Fibroblast of lung (primary cell): Measurements from ENCODE around the gene ATP6V0A1. TPM values are rescaled to one million over a fixed set of nuclear protein-coding genes. Genes with fewer than 3 reads are reported as not detected.

Experiments used
- DNase-seq, 2 donors: peaks; one replicate each; pipeline versions ENCODE4 v3.0.0 to v3.0.0-alpha.2; 2010; ENCODE audit warnings: low read depth in 2 of 2
- H2AFZ ChIP-seq: 2 replicates; pipeline ENCODE4 v1.5.1; 2012; ENCODE audit warnings: low read length, control low read depth, inconsistent platforms
- H3K27ac ChIP-seq: 2 replicates; pipeline ENCODE4 v1.5.1; 2011; ENCODE audit warnings: low read length, control low read depth; ENCODE audit not compliant: insufficient read depth
- H3K27me3 ChIP-seq: 2 replicates; pipeline ENCODE4 v1.5.1; 2011; ENCODE audit warnings: mild to moderate bottlenecking, low read length; ENCODE audit not compliant: control insufficient read depth, insufficient read depth
- H3K36me3 ChIP-seq: 2 replicates; pipeline ENCODE4 v1.5.1; 2011; ENCODE audit warnings: low read length; ENCODE audit not compliant: control insufficient read depth, insufficient read depth
- H3K4me1 ChIP-seq: 2 replicates; pipeline ENCODE4 v1.5.1; 2011; ENCODE audit warnings: low read length; ENCODE audit not compliant: control insufficient read depth, insufficient read depth; ENCODE audit errors: extremely low read depth
- H3K4me2 ChIP-seq: 2 replicates; pipeline ENCODE4 v1.5.1; 2011; ENCODE audit warnings: low read length, control low read depth; ENCODE audit not compliant: insufficient read depth; ENCODE audit errors: extremely low read depth
- H3K4me3 ChIP-seq, 4 experiments: fragments of 200-600 bp in 1 of 4; sonication (generic) in 1 of 4; replicated peaks in 1 of 4; 2 replicates each; pipeline ENCODE4 v1.5.1; 2011 to 2016; ENCODE audit warnings: low read length in 4 of 4, low read depth in 3 of 4, mild to moderate bottlenecking in 3 of 4, control low read depth in 2 of 4, inconsistent platforms in 1 of 4, mixed read lengths in 1 of 4; ENCODE audit not compliant: insufficient read depth in 1 of 4; ENCODE audit errors: control extremely low read depth in 1 of 4
- H3K79me2 ChIP-seq: 2 replicates; pipeline ENCODE4 v1.5.1; 2012; ENCODE audit warnings: mild to moderate bottlenecking, low read length, inconsistent platforms; ENCODE audit not compliant: control insufficient read depth, insufficient read depth
- H3K9ac ChIP-seq: 2 replicates; pipeline ENCODE4 v1.5.1; 2011; ENCODE audit warnings: mild to moderate bottlenecking, low read length, control low read depth; ENCODE audit not compliant: insufficient read depth
- H3K9me3 ChIP-seq: 2 replicates; pipeline ENCODE4 v1.5.1; 2012; ENCODE audit warnings: low read depth, low read length; ENCODE audit not compliant: control insufficient read depth, insufficient read depth
- H4K20me1 ChIP-seq: 2 replicates; pipeline ENCODE4 v1.5.1; 2011; ENCODE audit warnings: low read length; ENCODE audit not compliant: control insufficient read depth, insufficient read depth; ENCODE audit errors: extremely low read depth
- CTCF ChIP-seq, 2 donors: IDR thresholded peaks in 1 of 2; conservative IDR thresholded peaks in 1 of 2; 1 replicate in 1 of 2; 2 replicates in 1 of 2; pipeline ENCODE4 v1.5.1; 2011 to 2012; ENCODE audit warnings: low read length in 2 of 2, control low read depth in 1 of 2, inconsistent platforms in 1 of 2, low read depth in 1 of 2, mild to moderate bottlenecking in 1 of 2
- EZH2 ChIP-seq: IDR thresholded peaks from 2 replicates; pipeline ENCODE4 v1.5.1; 2012; ENCODE audit warnings: low read length, control low read depth, mild to moderate bottlenecking; ENCODE audit errors: missing control alignments
- polyA plus RNA-seq, 2 donors: library from polyadenylated mRNA; depleted of rRNA in 1 of 2; stranded (reverse) in 1 of 2; unstranded in 1 of 2; fragments of >200 nt; gene quantifications; 2 replicates each; pipeline ENCODE4 v1.2.1, GENCODE V29; 2011 to 2012; ENCODE audit warnings: missing spikeins in 1 of 2
- total RNA-seq: library from RNA; depleted of rRNA; stranded (reverse); fragments of >200 nt; gene quantifications from 2 replicates; pipeline ENCODE4 v1.2.1, GENCODE V29; 2014

ATP6V0A1 gene
- total and polyA plus RNA-seq, 2 donors (not counting 1 experiment from before 2014, with no cell fraction given), result 26.7 to 65.7 TPM

- Histone ChIP-seq H3K9me3 (no peaks in the 10 kb centered on the region), H3K9ac (no peak overlapping the region), H3K27ac (no peak overlapping the region), H2AFZ (no peak overlapping the region), H3K27me3 (no peaks in the 10 kb centered on the region), H3K79me2 (no peaks in the 10 kb centered on the region), H3K36me3 (no peaks in the 10 kb centered on the region), H3K4me1 (peaks cover 4% of the 10 kb centered on the region), H3K4me2 (no peak overlapping the region), H4K20me1 (no peaks in the 10 kb centered on the region), H3K4me3 (no peak overlapping the region)
- TF ChIP-seq CTCF (conservative IDR thresholded peaks at IDR 0.05 in 1 of 2, IDR thresholded peaks at IDR 0.05 in 1 of 2; ENCODE audit: low read depth in 1 of 2, low read length in 2 of 2) (peak; percentile 35 to 47), EZH2 (no peak)
- no peak for DNase-seq
These were observed 19.8 kb upstream of the ATP6V0A1 start for GRCh38 chr17:42438600-42439567.

GRCh38 chr17:42441371-42442195 is 17.1 kb upstream of the ATP6V0A1 start:
- H3K9me3 ChIP-seq, result no peaks in the 10 kb centered on the region

More at GRCh38 chr17:42441371-42442195, 17.1 kb upstream of the ATP6V0A1 start:
- H3K4me2 ChIP-seq, result no peak overlapping the region
- no peaks in the 10 kb centered on the region for H3K4me1 ChIP-seq
- no peak overlapping the region for H3K9ac ChIP-seq
- no peak for DNase-seq
- H3K4me3 ChIP-seq, result no peak overlapping the region
- TF ChIP-seq EZH2 (no peak), CTCF (conservative IDR thresholded peaks at IDR 0.05 in 1 of 2, IDR thresholded peaks at IDR 0.05 in 1 of 2; ENCODE audit: low read depth in 1 of 2, low read length in 2 of 2) (no peak)
- no peaks in the 10 kb centered on the region for H4K20me1 ChIP-seq
- no peak overlapping the region for H3K27ac ChIP-seq
- no peaks in the 10 kb centered on the region for H3K27me3 ChIP-seq
- no peaks in the 10 kb centered on the region for H3K79me2 ChIP-seq
- no peaks in the 10 kb centered on the region for H3K36me3 ChIP-seq
- no peak overlapping the region for H2AFZ ChIP-seq
